IPS-11a (cell line): ENCODE measurements around the gene SP100.
"Not testable (repeated sequence)": the region's sequence is repeated elsewhere in the genome, so short reads cannot be mapped to it uniquely, and the experiment has no call there.

ENCODE experiments used
- H3K4me3 ChIP-seq: one replicate; pipeline ENCODE4 v1.5.1; 2013; ENCODE audit warnings: low read depth, low read length, control low read depth

Gene SP100

GRCh38 chr2:230418341-230419016, 2.5 kb downstream of the SP100 start:
- no peak overlapping the region for H3K4me3 ChIP-seq

GRCh38 chr2:230419181-230419580, 3.2 kb downstream of the SP100 start:
- no peak overlapping the region for H3K4me3 ChIP-seq

GRCh38 chr2:230422149-230422548, 6.1 kb downstream of the SP100 start:
- no peak overlapping the region for H3K4me3 ChIP-seq

- no peak overlapping the region for H3K4me3 ChIP-seq
Measured at GRCh38 chr2:230423851-230424458, 8.0 kb downstream of the SP100 start.

DNA sequence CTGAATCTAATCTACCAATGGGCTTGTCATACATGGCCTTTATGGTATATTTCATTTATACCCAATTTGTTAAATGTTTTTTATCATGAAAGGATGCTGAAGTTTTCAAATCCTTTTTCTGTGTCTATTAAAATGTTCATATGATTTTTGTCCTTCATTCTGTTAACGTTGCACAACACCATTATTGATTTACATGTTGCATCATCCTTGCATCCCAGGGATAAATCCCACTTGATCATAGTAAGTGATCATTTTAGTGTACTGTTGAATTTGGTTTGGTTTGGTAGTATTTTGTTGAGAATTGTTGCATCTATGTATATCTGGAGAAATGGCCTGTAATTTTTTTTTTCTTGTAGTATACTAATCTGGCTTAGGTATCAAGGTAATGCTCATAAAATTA, 9.4 kb downstream of the SP100 start:
- no peak overlapping the region for H3K4me3 ChIP-seq

- H3K4me3 ChIP-seq, result no peak overlapping the region
Measured at GRCh38 chr2:230429513-230429912, 13.5 kb downstream of the SP100 start.

DNA sequence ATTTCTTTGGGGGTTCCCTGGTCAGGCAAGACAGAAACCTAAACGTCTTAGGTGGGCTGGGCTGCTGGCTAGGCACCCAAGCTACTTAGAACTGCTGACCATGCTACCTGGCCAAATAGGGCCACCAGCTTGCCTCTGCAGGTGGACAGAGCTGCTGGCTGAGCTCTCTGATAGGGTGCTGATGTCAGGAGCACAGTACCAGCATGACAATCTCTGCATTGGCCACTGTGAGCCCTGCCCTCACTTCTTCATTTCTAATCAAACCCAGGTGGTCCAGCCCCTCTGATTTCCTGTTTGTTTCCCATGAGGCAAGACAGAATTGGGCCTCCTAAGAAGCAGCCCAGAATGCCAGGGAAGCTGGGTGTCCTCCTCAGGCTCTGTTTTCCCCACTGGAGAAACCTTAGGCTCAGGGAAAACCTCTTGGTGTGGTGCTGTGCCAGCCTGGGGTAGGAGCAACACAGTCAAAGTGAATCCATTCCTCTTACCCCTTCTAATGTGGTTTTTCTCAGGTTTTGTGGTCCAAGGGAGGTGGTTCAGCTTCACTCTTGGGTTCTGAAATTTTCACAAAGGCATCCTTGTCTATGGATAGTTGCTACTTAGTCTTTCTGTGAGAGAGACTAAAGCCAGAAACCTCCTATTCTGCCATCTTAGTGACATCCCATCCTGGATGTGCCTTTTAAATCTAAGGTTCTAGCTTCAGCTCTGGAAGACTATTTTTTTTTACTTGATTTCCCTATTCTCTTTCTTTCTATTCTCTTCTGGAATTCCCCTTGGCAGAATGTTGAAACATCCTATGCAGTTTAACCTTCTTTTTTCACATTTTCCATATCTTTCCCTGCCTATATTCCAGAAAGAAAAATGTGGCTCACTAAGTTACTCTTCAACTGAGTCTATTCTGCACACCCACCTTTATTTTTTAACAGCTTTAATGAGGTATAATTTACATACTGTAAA, 15.2 kb downstream of the SP100 start:
- H3K4me3 ChIP-seq, result no peak overlapping the region

- H3K4me3 ChIP-seq, result no peak overlapping the region
Measured at GRCh38 chr2:230434677-230435324, 18.8 kb downstream of the SP100 start.

GRCh38 chr2:230435431-230435830, 19.4 kb downstream of the SP100 start:
- H3K4me3 ChIP-seq, result no peak overlapping the region

DNA sequence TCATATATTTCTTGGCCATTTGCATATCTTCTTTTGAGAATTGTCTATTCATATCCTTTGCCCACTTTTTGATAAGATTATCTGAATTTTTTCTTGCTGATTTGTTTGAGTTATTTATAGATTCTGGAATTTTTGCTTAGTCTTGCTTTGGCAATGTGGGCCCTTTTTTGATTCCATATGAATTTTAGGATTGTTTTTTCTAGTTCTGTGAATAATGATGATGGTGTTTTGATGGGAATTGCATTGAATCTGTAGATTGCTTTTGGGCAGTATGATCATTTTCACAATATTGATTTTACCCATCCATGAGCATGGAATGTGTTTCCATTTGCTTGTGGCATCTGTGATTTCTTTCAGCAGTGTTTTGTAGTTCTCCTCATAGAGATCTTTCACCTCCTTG, 23.1 kb downstream of the SP100 start:
- not testable (repeated sequence) for H3K4me3 ChIP-seq

- H3K4me3 ChIP-seq, result no peak overlapping the region
Measured at GRCh38 chr2:230439590-230439989, 23.6 kb downstream of the SP100 start.

DNA sequence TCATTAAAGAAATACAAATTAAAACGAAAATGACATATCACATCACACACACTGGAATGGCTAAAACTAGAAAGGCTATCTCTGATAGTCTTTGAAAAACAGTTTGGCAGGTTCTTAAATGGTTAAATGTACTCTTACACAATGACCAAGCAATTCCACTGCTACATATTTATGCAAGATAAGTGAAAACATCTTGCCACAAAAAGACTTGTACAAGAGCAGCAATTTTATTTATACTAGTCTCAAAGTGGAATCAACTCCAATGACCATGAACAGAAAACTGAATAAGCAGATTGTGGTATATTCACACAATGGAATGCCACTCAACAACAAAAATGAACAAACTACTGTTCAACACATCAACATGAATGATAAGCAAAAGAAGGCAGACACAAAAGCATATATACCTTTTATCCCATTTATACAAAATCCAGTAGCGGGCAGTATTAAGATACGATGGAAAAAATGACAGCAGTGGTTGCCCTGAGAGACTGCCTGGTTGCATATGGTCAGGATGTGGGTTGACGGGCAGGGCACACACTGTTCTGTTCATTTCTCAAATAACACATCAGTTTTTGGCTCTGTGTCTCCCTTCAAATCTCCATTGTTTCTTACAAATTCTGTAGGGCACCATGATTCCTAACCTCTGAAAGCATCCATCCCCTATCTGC, 25.4 kb downstream of the SP100 start:
- H3K4me3 ChIP-seq, result no peak overlapping the region

DNA sequence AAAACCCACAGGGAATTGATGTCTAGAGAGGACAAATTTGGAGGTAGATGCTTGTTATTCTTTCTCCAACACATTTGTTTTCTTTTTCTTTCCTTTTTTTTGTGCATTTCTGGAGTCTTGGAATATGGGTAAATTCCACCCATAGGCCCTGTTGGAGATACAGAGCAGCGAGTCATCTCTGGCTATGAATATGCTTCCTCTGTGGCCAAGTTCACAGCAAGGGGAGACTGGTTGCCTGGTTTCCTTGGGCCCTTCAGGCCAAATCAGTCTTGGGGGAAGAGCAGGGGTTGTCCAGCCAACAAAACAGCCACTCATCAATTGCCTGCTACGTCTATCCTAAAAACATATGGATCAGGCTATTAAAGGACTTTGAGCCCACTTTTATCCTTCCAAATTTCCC, 27.5 kb downstream of the SP100 start:
- H3K4me3 ChIP-seq, result no peak overlapping the region

- H3K4me3 ChIP-seq, result no peak overlapping the region
Measured at GRCh38 chr2:230444832-230445231, 28.8 kb downstream of the SP100 start.

DNA sequence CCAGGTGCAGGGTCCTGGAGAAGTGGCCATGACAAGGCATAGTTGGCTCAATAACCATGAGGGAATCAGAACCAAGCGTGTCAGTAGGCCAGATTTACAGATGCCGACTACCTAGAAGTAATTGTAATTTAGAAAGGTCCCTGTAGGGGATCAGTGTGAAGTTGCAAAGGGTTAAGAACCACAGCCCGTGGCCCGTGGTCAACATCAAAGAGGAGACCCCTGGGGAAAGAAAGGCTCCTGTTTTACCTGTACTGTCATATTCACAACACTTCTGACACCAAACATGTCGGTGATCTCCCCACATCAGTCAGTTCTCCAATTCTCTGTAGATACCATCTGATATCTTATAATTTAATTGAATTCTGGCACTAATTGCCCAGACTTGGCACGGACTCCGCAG, 31.0 kb downstream of the SP100 start:
- no peak overlapping the region for H3K4me3 ChIP-seq

GRCh38 chr2:230447455-230448451, 31.8 kb downstream of the SP100 start:
- H3K4me3 ChIP-seq, result no peak overlapping the region

DNA sequence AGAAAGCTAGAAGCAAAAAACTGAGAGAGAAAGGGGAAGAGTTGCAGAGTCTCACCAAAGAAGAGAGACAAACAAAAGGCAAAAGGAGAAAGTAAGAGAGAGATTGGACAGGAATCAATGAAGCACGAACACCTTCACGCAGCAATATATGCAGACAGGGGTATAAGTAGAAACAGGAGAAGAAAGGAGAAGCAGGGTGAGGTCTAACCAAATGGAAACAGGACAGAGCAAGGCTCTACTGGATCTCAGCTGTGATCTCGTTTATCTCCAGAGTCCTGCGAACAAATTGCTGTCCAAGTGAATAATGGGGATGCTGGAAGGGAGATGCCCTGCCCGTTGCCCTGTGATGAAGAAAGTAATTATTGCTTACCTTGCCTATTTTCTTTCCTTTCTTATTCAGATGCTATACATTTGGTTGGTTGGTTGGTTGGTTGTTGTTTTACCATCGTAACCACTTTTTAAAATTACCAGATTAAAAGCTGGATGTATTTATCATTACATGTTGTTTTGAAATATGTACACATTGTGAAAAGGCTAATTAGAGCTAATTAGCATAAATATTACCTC, 34.0 kb downstream of the SP100 start:
- no peak overlapping the region for H3K4me3 ChIP-seq

DNA sequence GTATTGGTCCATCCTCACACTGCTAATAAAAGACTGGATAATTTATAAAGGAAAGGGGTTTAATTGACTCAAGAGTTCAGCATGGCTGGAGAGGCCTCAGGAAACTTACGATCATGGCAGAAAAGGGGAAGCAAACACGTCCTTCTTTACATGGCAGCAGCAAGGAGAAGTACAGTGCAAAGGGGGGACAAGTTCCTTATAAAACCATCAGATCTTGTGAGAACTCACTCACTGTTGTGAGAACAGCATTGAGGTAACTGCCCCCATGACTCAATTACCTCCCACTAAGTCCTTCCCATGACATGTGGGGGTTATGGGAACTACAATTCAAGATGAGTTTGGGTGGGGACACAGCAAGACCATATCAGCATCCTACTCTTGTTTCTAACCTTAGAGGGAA, 37.0 kb downstream of the SP100 start:
- H3K4me3 ChIP-seq, result no peak overlapping the region

DNA sequence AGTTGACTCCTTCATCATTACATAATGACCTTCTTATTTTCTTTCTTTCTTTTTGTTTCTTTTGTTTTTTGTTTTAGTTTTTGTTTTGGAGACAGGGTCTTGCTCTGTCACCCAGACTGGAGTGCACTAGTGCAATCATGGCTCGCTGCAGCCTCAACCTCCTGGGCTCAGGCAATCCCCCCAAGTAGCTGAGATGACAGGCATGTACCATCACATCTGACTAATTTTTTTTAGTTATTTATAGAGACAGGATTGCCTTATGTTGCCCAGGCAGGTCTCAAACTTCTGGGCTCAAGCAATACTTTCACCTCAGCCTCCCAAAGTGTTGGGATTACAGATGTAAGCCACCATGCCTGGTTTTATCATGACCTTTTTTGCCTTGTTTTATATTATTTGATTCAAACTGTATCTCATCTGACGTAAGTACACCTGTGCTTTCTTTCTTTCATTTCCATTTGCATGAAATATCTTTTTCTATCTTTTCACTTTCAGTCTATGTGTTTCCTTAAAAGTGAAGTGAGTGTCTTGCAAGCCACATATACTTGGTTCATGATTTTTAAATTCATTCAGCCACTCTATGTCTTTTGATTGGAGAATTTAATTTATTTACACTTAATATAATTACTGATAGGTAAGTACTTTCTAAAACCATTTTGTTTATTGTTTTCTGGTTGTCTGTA, 39.1 kb downstream of the SP100 start:
- no peak overlapping the region for H3K4me3 ChIP-seq
